ENCODE data around the gene STAG3. TPM values are rescaled to one million over a fixed set of nuclear protein-coding genes. Genes with fewer than 3 reads are reported as not detected.
"Not testable (repeated sequence)": the region's sequence is repeated elsewhere in the genome, so short reads cannot be mapped to it uniquely, and the experiment has no call there.

Gene STAG3
- total and polyA plus RNA-seq, 3 donors from 2014 or later = 105 to 281 (median 224) TPM

- Histone ChIP-seq H3K27me3 (no peaks in the 10 kb centered on the region), H3K9me3 (no peaks in the 10 kb centered on the region), H3K36me3 (ENCODE audit: low read depth, missing control alignments) (no peaks in the 10 kb centered on the region), H3K4me3 (no peak overlapping the region), H3K4me1 (peaks cover 8% of the 10 kb centered on the region), H3K27ac (no peak overlapping the region)
- WGBS, 2 donors = 83 to 86% methylated on average over 5 to 11 of the region's 11 CpGs
- intact Hi-C loops (cut with DNase I; ENCODE audit: low total_unique reads) = no loop called here
- no peak for TF ChIP-seq CTCF (IDR thresholded peaks at IDR 0.05)
- no peak for TF ChIP-seq POLR2A (IDR thresholded peaks at IDR 0.05)
- DNase-seq = no peak
Observed at GRCh38 chr7:100173806-100174495, 3.8 kb upstream of the STAG3 start.

GRCh38 chr7:100174582-100174981 lies 3.1 kb upstream of the STAG3 start:
- no peak overlapping the region for H3K4me3 ChIP-seq
- 92 to 95% methylated on average over 5 of the region's 5 CpGs for WGBS, 2 donors
- peaks cover 5% of the 10 kb centered on the region for H3K4me1 ChIP-seq
- intact Hi-C loops (cut with DNase I; ENCODE audit: low total_unique reads) = no loop called here
- no peaks in the 10 kb centered on the region for H3K36me3 ChIP-seq (ENCODE audit: low read depth, missing control alignments)
- no peaks in the 10 kb centered on the region for H3K27me3 ChIP-seq
- H3K27ac ChIP-seq = no peak overlapping the region
- no peaks in the 10 kb centered on the region for H3K9me3 ChIP-seq
- no peak for TF ChIP-seq POLR2A (IDR thresholded peaks at IDR 0.05)
- TF ChIP-seq CTCF (IDR thresholded peaks at IDR 0.05) = no peak
- no peak for DNase-seq

GRCh38 chr7:100175296-100175935 lies 2.3 kb upstream of the STAG3 start:
- no peak for DNase-seq
- H3K9me3 ChIP-seq = no peaks in the 10 kb centered on the region
- intact Hi-C loops (cut with DNase I; ENCODE audit: low total_unique reads) = no loop called here
- H3K27me3 ChIP-seq = no peaks in the 10 kb centered on the region
- H3K27ac ChIP-seq = no peak overlapping the region
- H3K4me3 ChIP-seq = no peak overlapping the region
- no peak for TF ChIP-seq POLR2A (IDR thresholded peaks at IDR 0.05)
- no peaks in the 10 kb centered on the region for H3K36me3 ChIP-seq (ENCODE audit: low read depth, missing control alignments)
- WGBS, 2 donors = 92 to 94% methylated on average over 14 of the region's 14 CpGs
- H3K4me1 ChIP-seq = peaks cover 5% of the 10 kb centered on the region

- peak overlapping the region in 1 of 2 donors; percentile 39 for H3K27ac ChIP-seq
- H3K4me1 ChIP-seq = peaks cover 5% of the 10 kb centered on the region
- TF ChIP-seq POLR2A (IDR thresholded peaks at IDR 0.05) = no peak
- peak overlapping the region; percentile 49 to 62 for H3K4me3 ChIP-seq
- H3K36me3 ChIP-seq (ENCODE audit: low read depth, missing control alignments) = no peaks in the 10 kb centered on the region
- no peak for DNase-seq
- WGBS, 2 donors = 42 to 49% methylated on average over 12 to 14 of the region's 14 CpGs
- intact Hi-C loops (cut with DNase I; ENCODE audit: low total_unique reads) = no loop called here
- H3K27me3 ChIP-seq = no peaks in the 10 kb centered on the region
- H3K9me3 ChIP-seq = no peaks in the 10 kb centered on the region
Observed at GRCh38 chr7:100176096-100177044, 1.3 kb upstream of the STAG3 start.

GRCh38 chr7:100180084-100180483 lies 2.4 kb downstream of the STAG3 start:
- H3K27ac ChIP-seq; H3K4me1 ChIP-seq; H3K36me3 ChIP-seq (ENCODE audit: low read depth, missing control alignments); H3K27me3 ChIP-seq; intact Hi-C loops (cut with DNase I; ENCODE audit: low total_unique reads); H3K4me3 ChIP-seq; H3K9me3 ChIP-seq; DNase-seq: not testable (repeated sequence)
- WGBS, 2 donors = 89 to 93% methylated on average over 3 of the region's 3 CpGs

- WGBS, 2 donors = 79 to 86% methylated on average over 6 of the region's 6 CpGs
Observed at GRCh38 chr7:100182616-100183015, 4.9 kb downstream of the STAG3 start.

GRCh38 chr7:100183090-100183489 lies 5.4 kb downstream of the STAG3 start:
- H3K4me1 ChIP-seq; H3K27me3 ChIP-seq; DNase-seq; H3K9me3 ChIP-seq; H3K27ac ChIP-seq; H3K4me3 ChIP-seq; H3K36me3 ChIP-seq (ENCODE audit: low read depth, missing control alignments); intact Hi-C loops (cut with DNase I; ENCODE audit: low total_unique reads): not testable (repeated sequence)
- WGBS, 2 donors = 92 to 95% methylated on average over 6 of the region's 6 CpGs

More at GRCh38 chr7:100182616-100183015, 4.9 kb downstream of the STAG3 start:
- H3K9me3 ChIP-seq; DNase-seq; H3K4me1 ChIP-seq; H3K36me3 ChIP-seq (ENCODE audit: low read depth, missing control alignments); H3K27ac ChIP-seq; H3K27me3 ChIP-seq; H3K4me3 ChIP-seq; intact Hi-C loops (cut with DNase I; ENCODE audit: low total_unique reads): not testable (repeated sequence)
